GM03348 (cell line): ENCODE measurements around the gene TNFRSF19.

Experiments
- DNase-seq: peaks from one replicate; pipeline ENCODE4 v3.0.0; 2012; ENCODE audit warnings: low spot score

Gene TNFRSF19

GRCh38 chr13:23686948-23687347 lies 116.7 kb downstream of the TNFRSF19 start:
- DNase-seq: no peak

GRCh38 chr13:23687614-23688013 lies 117.4 kb downstream of the TNFRSF19 start:
- no peak for DNase-seq

GRCh38 chr13:23688336-23688735 lies 118.1 kb downstream of the TNFRSF19 start:
- DNase-seq: no peak

GRCh38 chr13:23690668-23691067 lies 120.5 kb downstream of the TNFRSF19 start:
- no peak for DNase-seq

- no peak for DNase-seq
Measured at GRCh38 chr13:23692816-23693215, 122.6 kb downstream of the TNFRSF19 start.

- no peak for DNase-seq
Measured at GRCh38 chr13:23695196-23695595, 125.0 kb downstream of the TNFRSF19 start.

GRCh38 chr13:23695711-23696464 lies 125.7 kb downstream of the TNFRSF19 start:
- no peak for DNase-seq

GRCh38 chr13:23696610-23697009 lies 126.4 kb downstream of the TNFRSF19 start:
- no peak for DNase-seq

GRCh38 chr13:23697772-23698313 lies 127.6 kb downstream of the TNFRSF19 start:
- DNase-seq: no peak

GRCh38 chr13:23699271-23699670 lies 129.1 kb downstream of the TNFRSF19 start:
- no peak for DNase-seq

GRCh38 chr13:23701186-23701585 lies 131.0 kb downstream of the TNFRSF19 start:
- no peak for DNase-seq

- DNase-seq: no peak
Measured at GRCh38 chr13:23701636-23702035, 131.4 kb downstream of the TNFRSF19 start.

GRCh38 chr13:23703246-23703860 lies 133.1 kb downstream of the TNFRSF19 start:
- DNase-seq: peak; percentile 60

GRCh38 chr13:23705583-23705982 lies 135.4 kb downstream of the TNFRSF19 start:
- DNase-seq: no peak

- DNase-seq: peak; percentile 52
Measured at GRCh38 chr13:23707674-23708073, 137.5 kb downstream of the TNFRSF19 start.

GRCh38 chr13:23709536-23709935 lies 139.3 kb downstream of the TNFRSF19 start:
- DNase-seq: no peak

- DNase-seq: no peak
Measured at GRCh38 chr13:23710366-23710765, 140.2 kb downstream of the TNFRSF19 start.

GRCh38 chr13:23711355-23711754 lies 141.1 kb downstream of the TNFRSF19 start:
- no peak for DNase-seq

GRCh38 chr13:23714672-23715071 lies 144.5 kb downstream of the TNFRSF19 start:
- no peak for DNase-seq

- no peak for DNase-seq
Measured at GRCh38 chr13:23715092-23715761, 145.0 kb downstream of the TNFRSF19 start.

- DNase-seq: no peak
Measured at GRCh38 chr13:23715762-23716235, 145.6 kb downstream of the TNFRSF19 start.

- no peak for DNase-seq
Measured at GRCh38 chr13:23716401-23716800, 146.2 kb downstream of the TNFRSF19 start.

- DNase-seq: no peak
Measured at GRCh38 chr13:23718996-23719395, 148.8 kb downstream of the TNFRSF19 start.
